ENCODE results near the gene ANKRD22. TPM values are rescaled to one million over a fixed set of nuclear protein-coding genes. Genes with fewer than 3 reads are reported as not detected.

The ANKRD22 gene
- total RNA-seq, 2 donors from 2014 or later, result 26.6 to 28.2 TPM

DNA sequence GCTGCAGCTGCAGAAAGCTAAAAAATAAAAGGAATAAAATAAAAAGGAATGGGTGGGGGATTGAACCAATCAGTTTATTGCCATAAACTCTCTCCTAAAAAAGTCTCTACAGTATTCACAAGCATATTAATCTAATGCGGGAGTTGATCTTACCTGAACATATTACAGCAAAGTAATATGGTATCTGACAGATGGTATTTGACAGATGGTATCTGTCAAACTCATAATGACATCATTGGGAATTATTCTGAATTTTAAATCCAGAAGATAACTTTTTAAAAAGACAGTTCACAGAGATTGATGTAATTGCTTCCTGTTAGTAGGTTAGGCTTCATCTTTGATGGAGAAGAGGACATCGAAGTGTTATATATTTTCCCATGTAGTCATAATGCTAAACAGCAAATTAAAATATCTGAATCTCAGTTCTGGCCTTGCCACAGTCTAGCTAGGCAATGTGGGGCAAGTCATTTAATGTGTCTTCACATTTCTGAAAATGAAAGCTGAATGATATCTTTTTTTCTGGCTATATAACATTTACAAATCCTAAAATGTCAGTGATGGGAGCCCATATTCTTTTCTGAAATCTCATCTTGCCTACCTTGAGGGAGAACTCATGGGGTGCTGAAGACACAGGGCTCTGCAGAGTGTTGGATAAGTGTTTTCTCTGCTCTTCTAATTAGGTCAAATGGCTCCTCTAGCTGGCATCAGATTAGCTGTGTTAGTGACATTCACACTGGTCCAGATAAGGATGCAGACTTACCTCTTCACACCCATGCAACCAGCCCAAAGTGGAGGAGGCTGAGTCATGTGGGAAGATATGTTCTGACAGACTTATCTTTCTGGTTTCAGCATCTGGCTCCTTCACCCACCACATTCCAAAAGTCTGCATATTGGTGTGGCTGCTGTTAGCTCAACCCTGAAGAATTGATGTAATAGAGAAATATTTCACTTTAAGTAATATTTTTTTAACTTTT is 51.2 kb downstream of the ANKRD22 start:
- no peaks in the 10 kb centered on the region for H3K4me1 ChIP-seq
- H3K27ac ChIP-seq, result no peak overlapping the region
- TF ChIP-seq, protein P1, sequence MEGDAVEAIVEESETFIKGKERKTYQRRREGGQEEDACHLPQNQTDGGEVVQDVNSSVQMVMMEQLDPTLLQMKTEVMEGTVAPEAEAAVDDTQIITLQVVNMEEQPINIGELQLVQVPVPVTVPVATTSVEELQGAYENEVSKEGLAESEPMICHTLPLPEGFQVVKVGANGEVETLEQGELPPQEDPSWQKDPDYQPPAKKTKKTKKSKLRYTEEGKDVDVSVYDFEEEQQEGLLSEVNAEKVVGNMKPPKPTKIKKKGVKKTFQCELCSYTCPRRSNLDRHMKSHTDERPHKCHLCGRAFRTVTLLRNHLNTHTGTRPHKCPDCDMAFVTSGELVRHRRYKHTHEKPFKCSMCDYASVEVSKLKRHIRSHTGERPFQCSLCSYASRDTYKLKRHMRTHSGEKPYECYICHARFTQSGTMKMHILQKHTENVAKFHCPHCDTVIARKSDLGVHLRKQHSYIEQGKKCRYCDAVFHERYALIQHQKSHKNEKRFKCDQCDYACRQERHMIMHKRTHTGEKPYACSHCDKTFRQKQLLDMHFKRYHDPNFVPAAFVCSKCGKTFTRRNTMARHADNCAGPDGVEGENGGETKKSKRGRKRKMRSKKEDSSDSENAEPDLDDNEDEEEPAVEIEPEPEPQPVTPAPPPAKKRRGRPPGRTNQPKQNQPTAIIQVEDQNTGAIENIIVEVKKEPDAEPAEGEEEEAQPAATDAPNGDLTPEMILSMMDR (IDR thresholded peaks at IDR 0.05), result no peak
- H3K9me3 ChIP-seq, result no peaks in the 10 kb centered on the region
- no peak for DNase-seq
- H3K27me3 ChIP-seq, result no peaks in the 10 kb centered on the region
- H3K36me3 ChIP-seq, result no peaks in the 10 kb centered on the region
- no peak overlapping the region for H3K4me3 ChIP-seq
- H3K9ac ChIP-seq (ENCODE audit: low read depth in 2 of 2, low read length in 2 of 2), result no peak overlapping the region
- intact Hi-C loops (cut with DNase I), result loop anchor here (10.0 kb wide), 1 partner anchor 226 kb away; no protein-coding TSS in a partner anchor

DNA sequence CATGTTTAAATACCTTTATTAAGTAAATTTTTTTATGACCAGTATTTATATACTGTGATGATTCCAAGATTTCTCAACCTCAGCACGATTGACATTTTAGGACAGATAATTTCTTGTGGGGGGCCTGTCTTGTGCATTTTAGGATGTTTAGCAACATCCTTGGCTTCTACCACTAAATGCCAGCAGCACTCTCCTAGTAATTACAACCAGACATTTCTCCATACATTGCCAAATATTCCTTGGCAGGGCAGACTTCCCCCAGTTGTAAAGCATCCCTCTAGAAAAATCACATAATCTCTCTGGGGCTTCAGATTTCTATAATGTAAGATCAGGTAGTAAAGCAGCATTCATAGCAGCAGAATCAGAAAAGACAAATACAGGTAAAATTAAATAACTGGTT is 56.9 kb downstream of the ANKRD22 start:
- Histone ChIP-seq H3K9me3 (no peaks in the 10 kb centered on the region), H3K4me3 (no peak overlapping the region), H3K9ac (ENCODE audit: low read depth in 2 of 2, low read length in 2 of 2) (no peak overlapping the region), H3K4me1 (no peaks in the 10 kb centered on the region), H3K27ac (no peak overlapping the region), H3K27me3 (no peaks in the 10 kb centered on the region), H3K36me3 (no peaks in the 10 kb centered on the region)
- TF ChIP-seq, protein P1 (IDR thresholded peaks at IDR 0.05), result no peak
- no peak for DNase-seq
- intact Hi-C loops (cut with DNase I), result no loop called here

DNA sequence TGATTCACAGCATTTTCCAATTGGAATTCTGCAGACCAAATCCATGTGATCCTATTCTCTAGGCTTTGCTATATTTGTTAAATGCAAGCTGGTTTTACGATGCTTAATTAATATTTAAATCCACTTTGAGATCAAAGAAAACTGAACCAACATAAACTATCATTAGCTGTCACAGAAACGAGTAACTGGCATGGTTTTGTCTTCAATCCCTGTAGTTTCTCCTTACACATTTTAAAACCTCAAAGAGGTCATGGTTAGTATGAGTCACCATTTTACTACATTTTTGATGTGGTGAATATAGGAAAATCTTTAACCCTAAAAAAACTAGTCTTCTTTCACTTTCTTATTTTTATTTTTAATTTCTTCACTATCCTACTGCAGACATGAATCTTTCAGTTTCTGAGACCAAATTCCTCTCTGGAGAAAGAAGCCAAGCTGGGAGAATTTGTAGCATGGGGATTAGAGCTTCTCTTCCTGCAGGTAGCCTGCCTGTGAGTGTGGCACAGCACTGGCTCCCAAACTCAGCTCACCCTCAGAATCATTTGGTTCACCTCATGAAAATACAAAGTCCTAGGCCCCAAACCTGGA is 57.8 kb downstream of the ANKRD22 start:
- Histone ChIP-seq H3K27ac (no peak overlapping the region), H3K9me3 (no peaks in the 10 kb centered on the region), H3K36me3 (no peaks in the 10 kb centered on the region), H3K4me1 (no peaks in the 10 kb centered on the region), H3K4me3 (no peak overlapping the region), H3K27me3 (no peaks in the 10 kb centered on the region), H3K9ac (ENCODE audit: low read depth in 2 of 2, low read length in 2 of 2) (no peak overlapping the region)
- TF ChIP-seq, protein P1 (IDR thresholded peaks at IDR 0.05), result no peak
- intact Hi-C loops (cut with DNase I), result no loop called here
- DNase-seq, result no peak

DNA sequence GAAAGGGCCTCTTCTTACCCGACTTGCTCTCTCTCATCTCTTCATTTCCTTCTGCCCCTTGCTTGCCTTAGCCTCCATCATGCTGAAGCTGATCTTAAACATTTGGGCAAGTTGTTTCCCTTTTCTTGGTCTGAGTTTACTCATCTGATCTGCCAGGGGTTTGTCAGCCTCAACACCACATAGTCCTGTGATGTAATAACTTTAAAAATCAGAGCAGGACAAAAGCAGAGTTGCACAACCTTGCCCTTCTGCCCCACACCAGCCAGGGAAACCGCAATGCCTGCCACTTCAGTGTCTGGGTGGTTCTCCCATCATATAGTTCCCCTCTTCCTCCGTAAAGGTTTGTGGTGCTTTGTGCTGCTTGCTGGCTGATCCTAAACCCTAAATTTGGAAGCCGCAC is 59.0 kb downstream of the ANKRD22 start:
- DNase-seq, result no peak
- Histone ChIP-seq H3K27me3 (no peaks in the 10 kb centered on the region), H3K4me1 (no peaks in the 10 kb centered on the region), H3K9me3 (no peaks in the 10 kb centered on the region), H3K36me3 (no peaks in the 10 kb centered on the region), H3K27ac (no peak overlapping the region), H3K9ac (ENCODE audit: low read depth in 2 of 2, low read length in 2 of 2) (no peak overlapping the region), H3K4me3 (no peak overlapping the region)
- intact Hi-C loops (cut with DNase I), result no loop called here
- TF ChIP-seq, protein P1 (IDR thresholded peaks at IDR 0.05), result no peak

DNA sequence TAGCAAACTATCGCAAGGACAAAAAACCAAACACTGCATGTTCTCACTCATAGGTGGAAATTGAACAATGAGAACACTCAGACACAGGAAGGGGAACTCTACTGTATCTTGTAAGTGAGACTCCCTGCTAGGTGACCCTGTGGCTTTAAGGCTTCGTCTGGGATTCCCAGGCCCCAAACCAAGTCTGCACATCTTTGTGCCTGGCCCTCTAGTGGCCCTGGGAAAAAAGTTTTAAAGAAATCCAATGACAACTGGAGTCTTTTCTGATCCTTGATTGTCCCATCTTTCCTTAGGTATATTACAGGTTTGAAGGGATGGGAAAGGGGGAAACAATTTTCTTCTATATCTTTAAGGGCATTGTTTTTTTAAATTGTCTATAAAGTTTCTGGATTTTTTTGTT is 59.7 kb downstream of the ANKRD22 start:
- Histone ChIP-seq H3K27me3 (no peaks in the 10 kb centered on the region), H3K9ac (ENCODE audit: low read depth in 2 of 2, low read length in 2 of 2) (no peak overlapping the region), H3K36me3 (no peaks in the 10 kb centered on the region), H3K9me3 (no peaks in the 10 kb centered on the region), H3K4me3 (no peak overlapping the region), H3K27ac (no peak overlapping the region), H3K4me1 (no peaks in the 10 kb centered on the region)
- DNase-seq, result no peak
- TF ChIP-seq, protein P1 (IDR thresholded peaks at IDR 0.05), result no peak
- intact Hi-C loops (cut with DNase I), result no loop called here
